Gastrocnemius medialis (tissue), 4 donors: ENCODE data around the gene LIPF.

Source experiments
- CTCF ChIP-seq, 5 experiments: fragments of 450-650 bp in 3 of 5; fragments of 200-600 bp in 2 of 5; sonication (generic) in 2 of 5; IDR thresholded peaks in 4 of 5; conservative IDR thresholded peaks in 1 of 5; 1 replicate in 4 of 5; 2 replicates in 1 of 5; pipeline ENCODE4 v1.5.1; 2016 to 2019; ENCODE audit warnings: antibody characterized with exemption in 5 of 5, mild to moderate bottlenecking in 3 of 5, moderate library complexity in 3 of 5
- POLR2A ChIP-seq, 2 donors: fragments of 450-650 bp; IDR thresholded peaks; one replicate each; pipeline ENCODE4 v1.6.1; 2017; ENCODE audit warnings: antibody characterized with exemption in 2 of 2, mild to moderate bottlenecking in 2 of 2, moderate library complexity in 2 of 2

- TF ChIP-seq CTCF (IDR thresholded peaks at IDR 0.05 in 4 of 5, conservative IDR thresholded peaks at IDR 0.05 in 1 of 5) (no peak), POLR2A (IDR thresholded peaks at IDR 0.05) (no peak)
These were observed 29.3 kb downstream of the LIPF start for GRCh38 chr10:88693392-88694020.
